Effector CD8-positive, alpha-beta T cell (primary cell): ENCODE data around the gene ADARB1.

Experiments
- DNase-seq: peaks from one replicate; lab custom pipeline; 2025; lab: John Stamatoyannopoulos, UW

ADARB1 gene

GRCh38 chr21:45202344-45202743 is 128.0 kb downstream of the ADARB1 start:
- no peak for DNase-seq

GRCh38 chr21:45202889-45203288 is 128.5 kb downstream of the ADARB1 start:
- no peak for DNase-seq

GRCh38 chr21:45203983-45204382 is 129.6 kb downstream of the ADARB1 start:
- no peak for DNase-seq

- no peak for DNase-seq
These were observed 130.0 kb downstream of the ADARB1 start for GRCh38 chr21:45204395-45204794.

GRCh38 chr21:45207839-45208626 is 133.7 kb downstream of the ADARB1 start:
- DNase-seq: no peak

GRCh38 chr21:45208627-45208951 is 134.2 kb downstream of the ADARB1 start:
- DNase-seq: no peak

- no peak for DNase-seq
These were observed 134.7 kb downstream of the ADARB1 start for GRCh38 chr21:45209046-45209445.

GRCh38 chr21:45209685-45210284 is 135.4 kb downstream of the ADARB1 start:
- no peak for DNase-seq

GRCh38 chr21:45210461-45210983 is 136.1 kb downstream of the ADARB1 start:
- no peak for DNase-seq

GRCh38 chr21:45211661-45212060 is 137.3 kb downstream of the ADARB1 start:
- no peak for DNase-seq

GRCh38 chr21:45213392-45213791 is 139.0 kb downstream of the ADARB1 start:
- DNase-seq: no peak

- no peak for DNase-seq
These were observed 140.8 kb downstream of the ADARB1 start for GRCh38 chr21:45215213-45215612.

GRCh38 chr21:45217010-45217409 is 142.6 kb downstream of the ADARB1 start:
- no peak for DNase-seq

- DNase-seq: no peak
These were observed 145.1 kb downstream of the ADARB1 start for GRCh38 chr21:45219517-45219916.

- no peak for DNase-seq
These were observed 145.7 kb downstream of the ADARB1 start for GRCh38 chr21:45220071-45220481.

- no peak for DNase-seq
These were observed 146.5 kb downstream of the ADARB1 start for GRCh38 chr21:45220714-45221490.

GRCh38 chr21:45222001-45222400 is 147.6 kb downstream of the ADARB1 start:
- DNase-seq: no peak

GRCh38 chr21:45223236-45224185 is 149.1 kb downstream of the ADARB1 start:
- DNase-seq: no peak

GRCh38 chr21:45224189-45224938 is 150.0 kb downstream of the ADARB1 start:
- DNase-seq: no peak

GRCh38 chr21:45225041-45225740 is 150.8 kb downstream of the ADARB1 start:
- no peak for DNase-seq
